ENCODE results near the gene MEF2C. TPM values are rescaled to one million over a fixed set of nuclear protein-coding genes. Genes with fewer than 3 reads are reported as not detected.

MEF2C gene
- total and polyA plus RNA-seq, 4 donors, result 2.8 to 15.9 (median 10.1) TPM

DNA sequence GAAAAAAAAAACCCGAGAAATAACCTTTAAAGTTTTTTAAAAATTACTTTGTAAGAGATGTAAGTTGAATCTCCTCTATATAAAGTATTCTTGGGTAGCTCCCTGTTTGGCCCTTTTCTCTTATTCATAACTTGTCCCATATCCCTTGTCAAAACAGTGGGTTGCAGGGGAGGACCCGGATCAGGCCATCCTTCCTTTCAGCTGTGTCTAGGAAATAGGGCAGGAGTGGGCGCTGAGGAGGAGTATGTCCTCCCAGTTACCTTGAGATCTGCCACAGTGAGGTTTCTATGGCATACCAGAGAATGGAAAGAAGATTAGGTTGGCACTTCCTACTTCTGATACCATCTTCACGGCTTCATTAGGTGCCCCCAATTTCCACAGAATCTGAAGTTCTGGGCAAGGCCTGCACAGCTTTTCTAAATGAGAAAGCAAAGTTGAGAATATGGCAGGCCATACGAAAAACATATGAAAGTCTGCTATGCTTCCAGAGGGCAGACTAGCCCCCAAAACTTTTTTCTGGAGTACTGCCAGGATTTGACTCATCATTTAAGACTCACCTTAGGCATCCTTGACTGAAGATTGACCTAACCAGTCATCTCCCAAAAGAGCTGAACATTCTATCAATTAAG is 20.3 kb downstream of the MEF2C start:
- no peaks in the 10 kb centered on the region for H3K36me3 ChIP-seq (ENCODE audit: control insufficient read depth in 4 of 4, insufficient read depth in 3 of 4, low read depth in 1 of 4, low read length in 3 of 4)
- no peaks in the 10 kb centered on the region for H3K9me3 ChIP-seq (ENCODE audit: control insufficient read depth in 4 of 4, low read length in 3 of 4)
- H3K9ac ChIP-seq (ENCODE audit: low read depth in 1 of 2, low read length in 2 of 2), result no peak overlapping the region
- no peak for DNase-seq (ENCODE audit: low spot score)
- H3K27ac ChIP-seq (ENCODE audit: low read depth in 1 of 2, low read length in 2 of 2), result no peak overlapping the region
- WGBS, result 91% methylated on average over 5 of the region's 5 CpGs
- TF ChIP-seq, protein P1, sequence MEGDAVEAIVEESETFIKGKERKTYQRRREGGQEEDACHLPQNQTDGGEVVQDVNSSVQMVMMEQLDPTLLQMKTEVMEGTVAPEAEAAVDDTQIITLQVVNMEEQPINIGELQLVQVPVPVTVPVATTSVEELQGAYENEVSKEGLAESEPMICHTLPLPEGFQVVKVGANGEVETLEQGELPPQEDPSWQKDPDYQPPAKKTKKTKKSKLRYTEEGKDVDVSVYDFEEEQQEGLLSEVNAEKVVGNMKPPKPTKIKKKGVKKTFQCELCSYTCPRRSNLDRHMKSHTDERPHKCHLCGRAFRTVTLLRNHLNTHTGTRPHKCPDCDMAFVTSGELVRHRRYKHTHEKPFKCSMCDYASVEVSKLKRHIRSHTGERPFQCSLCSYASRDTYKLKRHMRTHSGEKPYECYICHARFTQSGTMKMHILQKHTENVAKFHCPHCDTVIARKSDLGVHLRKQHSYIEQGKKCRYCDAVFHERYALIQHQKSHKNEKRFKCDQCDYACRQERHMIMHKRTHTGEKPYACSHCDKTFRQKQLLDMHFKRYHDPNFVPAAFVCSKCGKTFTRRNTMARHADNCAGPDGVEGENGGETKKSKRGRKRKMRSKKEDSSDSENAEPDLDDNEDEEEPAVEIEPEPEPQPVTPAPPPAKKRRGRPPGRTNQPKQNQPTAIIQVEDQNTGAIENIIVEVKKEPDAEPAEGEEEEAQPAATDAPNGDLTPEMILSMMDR (IDR thresholded peaks at IDR 0.05; ENCODE audit: low read depth, low read length, missing input control), result no peak
- TF ChIP-seq FOXA1 (IDR thresholded peaks at IDR 0.05), result no peak
- TF ChIP-seq SP1 (IDR thresholded peaks at IDR 0.05), result no peak
- no peaks in the 10 kb centered on the region for H3K27me3 ChIP-seq (ENCODE audit: control insufficient read depth in 4 of 4, insufficient read depth in 4 of 4, low read length in 3 of 4)
- no peak overlapping the region for H3K4me3 ChIP-seq (ENCODE audit: low read depth in 1 of 3, low read length in 3 of 3)
- H3K4me1 ChIP-seq (ENCODE audit: control insufficient read depth in 4 of 4, insufficient read depth in 4 of 4, low read length in 3 of 4), result no peaks in the 10 kb centered on the region

DNA sequence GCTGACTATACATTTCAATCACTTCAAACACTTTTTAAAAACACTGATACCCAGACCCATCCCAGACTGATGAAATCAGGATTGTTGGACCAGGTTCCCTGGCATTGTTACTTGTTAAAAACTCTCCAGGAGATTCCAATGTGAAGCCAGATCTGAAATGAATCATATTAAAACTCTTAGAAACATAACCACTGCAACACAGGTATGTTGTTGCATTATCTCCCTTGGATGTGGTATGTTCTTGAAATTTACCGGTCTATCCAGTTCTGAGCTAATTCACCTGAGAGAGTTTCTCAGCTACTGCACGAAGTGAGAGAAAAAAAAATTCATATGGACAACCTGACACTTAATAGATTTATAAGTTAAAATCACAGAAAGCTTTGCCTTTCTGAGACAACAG is 21.8 kb downstream of the MEF2C start:
- Histone ChIP-seq H3K9ac (ENCODE audit: low read depth in 1 of 2, low read length in 2 of 2) (no peak overlapping the region), H3K4me3 (ENCODE audit: low read depth in 1 of 3, low read length in 3 of 3) (no peak overlapping the region), H3K27ac (ENCODE audit: low read depth in 1 of 2, low read length in 2 of 2) (no peak overlapping the region), H3K36me3 (ENCODE audit: control insufficient read depth in 4 of 4, insufficient read depth in 3 of 4, low read depth in 1 of 4, low read length in 3 of 4) (no peaks in the 10 kb centered on the region), H3K4me1 (ENCODE audit: control insufficient read depth in 4 of 4, insufficient read depth in 4 of 4, low read length in 3 of 4) (no peaks in the 10 kb centered on the region), H3K9me3 (ENCODE audit: control insufficient read depth in 4 of 4, low read length in 3 of 4) (peaks cover 0 to 5% (median 1%) of the 10 kb centered on the region in 4 donors), H3K27me3 (ENCODE audit: control insufficient read depth in 4 of 4, insufficient read depth in 4 of 4, low read length in 3 of 4) (no peaks in the 10 kb centered on the region)
- TF ChIP-seq HNF4G (IDR thresholded peaks at IDR 0.05) (no peak), EGR1 (IDR thresholded peaks at IDR 0.05; ENCODE audit: low read depth in 2 of 2) (no peak), YY1 (IDR thresholded peaks at IDR 0.05) (no peak), GABPA (IDR thresholded peaks at IDR 0.05 in 1 of 2, conservative IDR thresholded peaks at IDR 0.05 in 1 of 2) (no peak), RAD21 (IDR thresholded peaks at IDR 0.05) (no peak), NR2F2 (IDR thresholded peaks at IDR 0.05) (no peak), FOXA1 (IDR thresholded peaks at IDR 0.05) (no peak), RXRA (IDR thresholded peaks at IDR 0.05) (no peak), HNF4A (conservative IDR thresholded peaks at IDR 0.05) (no peak), FOXA2 (IDR thresholded peaks at IDR 0.05) (no peak), SP1 (IDR thresholded peaks at IDR 0.05) (no peak), JUND (IDR thresholded peaks at IDR 0.05) (no peak), TAF1 (conservative IDR thresholded peaks at IDR 0.05) (no peak)
- TF ChIP-seq, protein P2, sequence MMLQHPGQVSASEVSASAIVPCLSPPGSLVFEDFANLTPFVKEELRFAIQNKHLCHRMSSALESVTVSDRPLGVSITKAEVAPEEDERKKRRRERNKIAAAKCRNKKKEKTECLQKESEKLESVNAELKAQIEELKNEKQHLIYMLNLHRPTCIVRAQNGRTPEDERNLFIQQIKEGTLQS (IDR thresholded peaks at IDR 0.05), result no peak
- TF ChIP-seq, protein P3, sequence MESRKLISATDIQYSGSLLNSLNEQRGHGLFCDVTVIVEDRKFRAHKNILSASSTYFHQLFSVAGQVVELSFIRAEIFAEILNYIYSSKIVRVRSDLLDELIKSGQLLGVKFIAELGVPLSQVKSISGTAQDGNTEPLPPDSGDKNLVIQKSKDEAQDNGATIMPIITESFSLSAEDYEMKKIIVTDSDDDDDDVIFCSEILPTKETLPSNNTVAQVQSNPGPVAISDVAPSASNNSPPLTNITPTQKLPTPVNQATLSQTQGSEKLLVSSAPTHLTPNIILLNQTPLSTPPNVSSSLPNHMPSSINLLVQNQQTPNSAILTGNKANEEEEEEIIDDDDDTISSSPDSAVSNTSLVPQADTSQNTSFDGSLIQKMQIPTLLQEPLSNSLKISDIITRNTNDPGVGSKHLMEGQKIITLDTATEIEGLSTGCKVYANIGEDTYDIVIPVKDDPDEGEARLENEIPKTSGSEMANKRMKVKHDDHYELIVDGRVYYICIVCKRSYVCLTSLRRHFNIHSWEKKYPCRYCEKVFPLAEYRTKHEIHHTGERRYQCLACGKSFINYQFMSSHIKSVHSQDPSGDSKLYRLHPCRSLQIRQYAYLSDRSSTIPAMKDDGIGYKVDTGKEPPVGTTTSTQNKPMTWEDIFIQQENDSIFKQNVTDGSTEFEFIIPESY (IDR thresholded peaks at IDR 0.05), result no peak
- TF ChIP-seq, protein P1 (IDR thresholded peaks at IDR 0.05; ENCODE audit: low read depth, low read length, missing input control), result no peak
- TF ChIP-seq, protein P4, sequence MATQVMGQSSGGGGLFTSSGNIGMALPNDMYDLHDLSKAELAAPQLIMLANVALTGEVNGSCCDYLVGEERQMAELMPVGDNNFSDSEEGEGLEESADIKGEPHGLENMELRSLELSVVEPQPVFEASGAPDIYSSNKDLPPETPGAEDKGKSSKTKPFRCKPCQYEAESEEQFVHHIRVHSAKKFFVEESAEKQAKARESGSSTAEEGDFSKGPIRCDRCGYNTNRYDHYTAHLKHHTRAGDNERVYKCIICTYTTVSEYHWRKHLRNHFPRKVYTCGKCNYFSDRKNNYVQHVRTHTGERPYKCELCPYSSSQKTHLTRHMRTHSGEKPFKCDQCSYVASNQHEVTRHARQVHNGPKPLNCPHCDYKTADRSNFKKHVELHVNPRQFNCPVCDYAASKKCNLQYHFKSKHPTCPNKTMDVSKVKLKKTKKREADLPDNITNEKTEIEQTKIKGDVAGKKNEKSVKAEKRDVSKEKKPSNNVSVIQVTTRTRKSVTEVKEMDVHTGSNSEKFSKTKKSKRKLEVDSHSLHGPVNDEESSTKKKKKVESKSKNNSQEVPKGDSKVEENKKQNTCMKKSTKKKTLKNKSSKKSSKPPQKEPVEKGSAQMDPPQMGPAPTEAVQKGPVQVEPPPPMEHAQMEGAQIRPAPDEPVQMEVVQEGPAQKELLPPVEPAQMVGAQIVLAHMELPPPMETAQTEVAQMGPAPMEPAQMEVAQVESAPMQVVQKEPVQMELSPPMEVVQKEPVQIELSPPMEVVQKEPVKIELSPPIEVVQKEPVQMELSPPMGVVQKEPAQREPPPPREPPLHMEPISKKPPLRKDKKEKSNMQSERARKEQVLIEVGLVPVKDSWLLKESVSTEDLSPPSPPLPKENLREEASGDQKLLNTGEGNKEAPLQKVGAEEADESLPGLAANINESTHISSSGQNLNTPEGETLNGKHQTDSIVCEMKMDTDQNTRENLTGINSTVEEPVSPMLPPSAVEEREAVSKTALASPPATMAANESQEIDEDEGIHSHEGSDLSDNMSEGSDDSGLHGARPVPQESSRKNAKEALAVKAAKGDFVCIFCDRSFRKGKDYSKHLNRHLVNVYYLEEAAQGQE (IDR thresholded peaks at IDR 0.05), result no peak
- no peak for DNase-seq (ENCODE audit: low spot score)
- WGBS, result 91% methylated on average over 2 of the region's 2 CpGs
